Activated CD4-positive, alpha-beta T cell treated with anti-CD3 and anti-CD28 coated beads for 4 hours (primary cell): ENCODE measurements around the gene PNCK.
A peak's percentile ranks its signal among the peaks of the same experiment; 100 is the strongest.

ENCODE experiments used
- DNase-seq, 2 donors: peaks; one replicate each; pipeline ENCODE4 v3.0.0-alpha.2; 2020

The PNCK gene

GRCh38 chrX:153657161-153657560, 16.5 kb downstream of the PNCK start:
- DNase-seq = no peak

- DNase-seq = no peak
These were observed 20.1 kb downstream of the PNCK start for GRCh38 chrX:153653556-153653955.

- DNase-seq = no peak
These were observed 22.0 kb downstream of the PNCK start for GRCh38 chrX:153651540-153652079.

- DNase-seq = no peak
These were observed 22.7 kb downstream of the PNCK start for GRCh38 chrX:153650959-153651358.

- no peak for DNase-seq
These were observed 23.5 kb downstream of the PNCK start for GRCh38 chrX:153649915-153650782.

GRCh38 chrX:153649178-153649914, 24.3 kb downstream of the PNCK start:
- DNase-seq = peak in 1 of 2 donors; percentile 33

- no peak for DNase-seq
These were observed 25.0 kb downstream of the PNCK start for GRCh38 chrX:153648358-153649177.

- no peak for DNase-seq
These were observed 25.9 kb downstream of the PNCK start for GRCh38 chrX:153647461-153648357.

- DNase-seq = no peak
These were observed 26.8 kb downstream of the PNCK start, which contains the start of gene DUSP9 for GRCh38 chrX:153646620-153647373. TSS of gene DUSP9 (plus strand) at chrX:153647203. CDS start at chrX:153647954, 751 bp downstream.

- no peak for DNase-seq
These were observed 27.6 kb downstream of the PNCK start for GRCh38 chrX:153645921-153646488.

- no peak for DNase-seq
These were observed 28.5 kb downstream of the PNCK start for GRCh38 chrX:153645151-153645550.

GRCh38 chrX:153644356-153645125, 29.1 kb downstream of the PNCK start:
- no peak for DNase-seq

- no peak for DNase-seq
These were observed 29.9 kb downstream of the PNCK start for GRCh38 chrX:153643431-153644351.

- no peak for DNase-seq
These were observed 30.8 kb downstream of the PNCK start for GRCh38 chrX:153642655-153643430.

- peak in 1 of 2 donors; percentile 24 for DNase-seq
These were observed 31.5 kb downstream of the PNCK start for GRCh38 chrX:153642051-153642654.

GRCh38 chrX:153641627-153642026, 32.0 kb downstream of the PNCK start:
- no peak for DNase-seq
